ENCODE data around the gene PTMS.

The PTMS gene

GRCh38 chr12:6786416-6787094 is 20.4 kb downstream of the PTMS start:
- Histone ChIP-seq H3K4me2 (ENCODE audit: low read length) (no peak overlapping the region), H3K27me3 (ENCODE audit: low read depth, low read length) (no peaks in the 10 kb centered on the region), H3K4me1 (ENCODE audit: low read length) (peaks cover 11% of the 10 kb centered on the region), H4K20me1 (ENCODE audit: insufficient read depth, low read length) (no peaks in the 10 kb centered on the region), H3K9me3 (ENCODE audit: insufficient read depth, low read length) (no peaks in the 10 kb centered on the region), H3K36me3 (replicated peaks; ENCODE audit: low read depth, low read length) (no peaks in the 10 kb centered on the region), H3K4me3 (ENCODE audit: low read length) (no peak overlapping the region), H3K9ac (ENCODE audit: low read length) (no peak overlapping the region), H3K79me2 (ENCODE audit: low read length) (no peaks in the 10 kb centered on the region), H3K27ac (ENCODE audit: low read length) (no peak overlapping the region), H2AFZ (ENCODE audit: low read depth, low read length) (no peak overlapping the region)
- TF ChIP-seq EZH2phosphoT487 (IDR thresholded peaks at IDR 0.05; ENCODE audit: low read depth) (no peak), CTCF (IDR thresholded peaks at IDR 0.05; ENCODE audit: low read depth, low read length) (no peak)

- Histone ChIP-seq H3K4me1 (ENCODE audit: low read length) (peaks cover 15% of the 10 kb centered on the region), H3K4me2 (ENCODE audit: low read length) (no peak overlapping the region), H3K27me3 (ENCODE audit: low read depth, low read length) (no peaks in the 10 kb centered on the region)
Measured at GRCh38 chr12:6787309-6787708, 21.1 kb downstream of the PTMS start.

GRCh38 chr12:6788972-6789924 is 23.1 kb downstream of the PTMS start, which contains the start of gene CD4:
CD4 (plus strand) TSS chr12:6789528; CDS start chr12:6800139, 10,611 bp downstream.
- Histone ChIP-seq H2AFZ (ENCODE audit: low read depth, low read length) (no peak within 1 kb of the TSS), H3K27me3 (ENCODE audit: low read depth, low read length) (no peaks in the 10 kb centered on the region), H3K27ac (ENCODE audit: low read length) (no peak within 1 kb of the TSS), H3K4me3 (ENCODE audit: low read length) (no peak within 1 kb of the TSS), H3K9me3 (ENCODE audit: insufficient read depth, low read length) (no peaks in the 10 kb centered on the region), H3K4me1 (ENCODE audit: low read length) (peaks cover 24% of the 10 kb centered on the region), H3K9ac (ENCODE audit: low read length) (no peak within 1 kb of the TSS), H3K4me2 (ENCODE audit: low read length) (no peak within 1 kb of the TSS), H4K20me1 (ENCODE audit: insufficient read depth, low read length) (no peaks in the 10 kb centered on the region), H3K79me2 (ENCODE audit: low read length) (no peaks in the 10 kb centered on the region), H3K36me3 (replicated peaks; ENCODE audit: low read depth, low read length) (no peaks in the 10 kb centered on the region)
- TF ChIP-seq EZH2phosphoT487 (IDR thresholded peaks at IDR 0.05; ENCODE audit: low read depth) (no peak), CTCF (IDR thresholded peaks at IDR 0.05; ENCODE audit: low read depth, low read length) (no peak)

More at GRCh38 chr12:6787309-6787708, 21.1 kb downstream of the PTMS start:
- no peak overlapping the region for H3K9ac ChIP-seq (ENCODE audit: low read length)
- H4K20me1 ChIP-seq (ENCODE audit: insufficient read depth, low read length) = no peaks in the 10 kb centered on the region
- H3K36me3 ChIP-seq (replicated peaks; ENCODE audit: low read depth, low read length) = no peaks in the 10 kb centered on the region
- H3K9me3 ChIP-seq (ENCODE audit: insufficient read depth, low read length) = no peaks in the 10 kb centered on the region
- H3K4me3 ChIP-seq (ENCODE audit: low read length) = no peak overlapping the region
- no peak overlapping the region for H2AFZ ChIP-seq (ENCODE audit: low read depth, low read length)
- TF ChIP-seq EZH2phosphoT487 (IDR thresholded peaks at IDR 0.05; ENCODE audit: low read depth) = no peak
- no peak for TF ChIP-seq CTCF (IDR thresholded peaks at IDR 0.05; ENCODE audit: low read depth, low read length)
- H3K27ac ChIP-seq (ENCODE audit: low read length) = no peak overlapping the region
- H3K79me2 ChIP-seq (ENCODE audit: low read length) = no peaks in the 10 kb centered on the region
